Heart left ventricle (tissue), 16 donors: ENCODE measurements around the gene GPR87. TPM values are rescaled to one million over a fixed set of nuclear protein-coding genes. Genes with fewer than 3 reads are reported as not detected.

Experiments
- ATAC-seq, 4 donors: fragments of 200-7000 bp; cut with Tn5 transposase; one replicate each; pipeline ENCODE4 v1.9.1; 2020 to 2022; ENCODE audit warnings: moderate library complexity in 4 of 4, mild to moderate bottlenecking in 3 of 4, moderate number of reproducible peaks in 1 of 4
- DNase-seq, 5 donors: peaks; one replicate each; pipeline ENCODE4 v3.0.0-alpha.2; 2020
- H3K27ac ChIP-seq, 12 donors: fragments of 200-600 bp; sonication (generic) in 4 of 12; one replicate each; pipeline versions ENCODE4 v1.5.0 to v1.8.0; 2016 to 2022; ENCODE audit warnings: mild to moderate bottlenecking in 2 of 12
- H3K27me3 ChIP-seq, 9 donors: fragments of 200-600 bp; sonication (generic) in 2 of 9; one replicate each; pipeline versions ENCODE4 v1.5.1 to v1.8.0; 2016 to 2022; ENCODE audit warnings: mild to moderate bottlenecking in 3 of 9
- H3K36me3 ChIP-seq, 9 donors: fragments of 200-600 bp; sonication (generic) in 2 of 9; one replicate each; pipeline versions ENCODE4 v1.5.0 to v1.8.0; 2018 to 2022; ENCODE audit warnings: mild to moderate bottlenecking in 2 of 9
- H3K4me1 ChIP-seq, 12 donors: fragments of 200-600 bp; sonication (generic) in 4 of 12; one replicate each; pipeline versions ENCODE4 v1.5.0 to v1.8.0; 2016 to 2022; ENCODE audit warnings: mild to moderate bottlenecking in 3 of 12
- H3K4me3 ChIP-seq, 12 donors: fragments of 200-600 bp; sonication (generic) in 4 of 12; one replicate each; pipeline versions ENCODE4 v1.5.0 to v1.8.0; 2017 to 2022; ENCODE audit warnings: mild to moderate bottlenecking in 9 of 12, moderate library complexity in 4 of 12
- H3K9me3 ChIP-seq, 12 donors: fragments of 200-600 bp; sonication (generic) in 4 of 12; one replicate each; pipeline versions ENCODE4 v1.5.0 to v1.8.0; 2016 to 2022; ENCODE audit warnings: mild to moderate bottlenecking in 1 of 12
- POLR2A ChIP-seq, 2 donors: fragments of 450-650 bp; IDR thresholded peaks; one replicate each; pipeline ENCODE4 v1.6.1; 2017; ENCODE audit warnings: antibody characterized with exemption in 2 of 2, mild to moderate bottlenecking in 2 of 2, moderate library complexity in 2 of 2
- WGBS, 4 donors: extraction: QIAGEN DNeasy Blood & Tissue Kit in 2 of 4; methylation state at CpG; one replicate each; pipeline versions ENCODE4 v1.1.5 to v1.1.7; 2013 to 2018; 5-methylcytosine and 5-hydroxymethylcytosine counted together
- intact Hi-C, 10 donors: fragments of 100-400 bp; cut with DNase I; formaldehyde crosslinking; loops; one replicate each; pipeline versions ENCODE4 v1.11.1 to v1.14.2; 2022
- polyA plus RNA-seq, 2 donors: library from polyadenylated mRNA; stranded (reverse); fragments of 200-250 nt; gene quantifications; one replicate each; pipeline ENCODE4 v1.2.3, GENCODE V29; 2013
- total RNA-seq, 9 donors: library from RNA; depleted of rRNA in 2 of 9; stranded (reverse); fragments of >200 nt in 2 of 9; fragmentation: NEBNext Ultra II Directional in 3 of 9; extraction: Animal tissue kit (Norgen Biotek cat#: 25700) in 3 of 9; gene quantifications; one replicate each; pipeline versions ENCODE4 v1.1.0 to v1.2.4, GENCODE V29; 2016 to 2023
- TF ChIP-seq, protein P1 (sequence below), 12 donors: fragments of 200-600 bp; sonication (generic) in 4 of 12; IDR thresholded peaks; one replicate each; pipeline versions ENCODE4 v1.5.0 to v1.8.0; 2018 to 2022; ENCODE audit warnings: antibody characterized with exemption in 12 of 12, mild to moderate bottlenecking in 5 of 12
- donor health status: ischemic (EF 13 %, LVEDD 7.1; RV severe dilation, severe dysfunction).
- donor health status: healthy with polysubstance abuse.
- donor health status: DM: no; HTN: yes; CAD: no.
- donor health status: DM: no; HTN: no; CAD: no.
- donor health status: ischemic (EF 25% LVEDD 6.9; RV normal size, moderate dysfunction).
- donor health status: ischemic (EF 25% LVEDD 5.7; RV mildly dilated, moderate dysfunction).
- donor health status: healthy.
- donor health status: DM: yes; HTN: yes; CAD: no.
- donor health status: ischemic (EF 35%, LVEDD 5.7; RV mildly dilated, moderate dysfunction).
- donor health status: nonischemic (EF 11% LVEDD 7.7; RV severe dilation, severe dysfunction).
- donor health status: DM: yes; HTN: yes; CAD: no.
- donor health status: PGD.
- donor health status: ischemic (EF 29% LVEDD 5.4; RV normal size, mild dysfunction).
- donor health status: nonischemic (EF 23%, LVEDD 6.1; RV moderate dilation, normal function).

GPR87 gene
- total and polyA plus RNA-seq, 11 donors: not detected

DNA sequence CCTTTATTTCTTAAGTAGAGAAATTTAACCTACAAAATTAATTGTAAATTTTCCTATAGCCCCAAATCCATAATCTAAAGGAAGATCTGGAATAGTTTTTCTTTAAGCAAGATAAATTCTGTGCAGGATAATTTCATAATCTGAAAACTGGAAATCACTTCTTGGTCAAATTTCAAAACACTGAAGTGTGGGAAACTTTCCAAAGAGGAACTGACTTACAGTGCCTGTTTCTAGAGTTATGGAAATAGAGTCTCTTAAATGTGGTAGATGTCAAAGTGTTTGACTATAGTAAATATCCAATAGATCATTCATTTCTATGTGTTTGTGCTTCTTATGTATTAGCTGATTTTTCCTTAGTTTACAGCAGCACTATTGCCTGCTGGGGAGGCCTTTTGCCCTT is 14.3 kb upstream of the GPR87 start:
- Histone ChIP-seq H3K36me3 (no peaks in the 10 kb centered on the region), H3K27me3 (no peaks in the 10 kb centered on the region), H3K4me3 (no peak overlapping the region), H3K27ac (peak overlapping the region in 1 of 12 donors; percentile 72), H3K9me3 (no peaks in the 10 kb centered on the region), H3K4me1 (peaks cover 0 to 42% (median 0%) of the 10 kb centered on the region in 12 donors)
- DNase-seq (no peak), ATAC-seq (no peak)
- TF ChIP-seq, protein P1, sequence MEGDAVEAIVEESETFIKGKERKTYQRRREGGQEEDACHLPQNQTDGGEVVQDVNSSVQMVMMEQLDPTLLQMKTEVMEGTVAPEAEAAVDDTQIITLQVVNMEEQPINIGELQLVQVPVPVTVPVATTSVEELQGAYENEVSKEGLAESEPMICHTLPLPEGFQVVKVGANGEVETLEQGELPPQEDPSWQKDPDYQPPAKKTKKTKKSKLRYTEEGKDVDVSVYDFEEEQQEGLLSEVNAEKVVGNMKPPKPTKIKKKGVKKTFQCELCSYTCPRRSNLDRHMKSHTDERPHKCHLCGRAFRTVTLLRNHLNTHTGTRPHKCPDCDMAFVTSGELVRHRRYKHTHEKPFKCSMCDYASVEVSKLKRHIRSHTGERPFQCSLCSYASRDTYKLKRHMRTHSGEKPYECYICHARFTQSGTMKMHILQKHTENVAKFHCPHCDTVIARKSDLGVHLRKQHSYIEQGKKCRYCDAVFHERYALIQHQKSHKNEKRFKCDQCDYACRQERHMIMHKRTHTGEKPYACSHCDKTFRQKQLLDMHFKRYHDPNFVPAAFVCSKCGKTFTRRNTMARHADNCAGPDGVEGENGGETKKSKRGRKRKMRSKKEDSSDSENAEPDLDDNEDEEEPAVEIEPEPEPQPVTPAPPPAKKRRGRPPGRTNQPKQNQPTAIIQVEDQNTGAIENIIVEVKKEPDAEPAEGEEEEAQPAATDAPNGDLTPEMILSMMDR (IDR thresholded peaks at IDR 0.05): no peak
- TF ChIP-seq POLR2A (IDR thresholded peaks at IDR 0.05): no peak
- intact Hi-C loops: no loop called here

DNA sequence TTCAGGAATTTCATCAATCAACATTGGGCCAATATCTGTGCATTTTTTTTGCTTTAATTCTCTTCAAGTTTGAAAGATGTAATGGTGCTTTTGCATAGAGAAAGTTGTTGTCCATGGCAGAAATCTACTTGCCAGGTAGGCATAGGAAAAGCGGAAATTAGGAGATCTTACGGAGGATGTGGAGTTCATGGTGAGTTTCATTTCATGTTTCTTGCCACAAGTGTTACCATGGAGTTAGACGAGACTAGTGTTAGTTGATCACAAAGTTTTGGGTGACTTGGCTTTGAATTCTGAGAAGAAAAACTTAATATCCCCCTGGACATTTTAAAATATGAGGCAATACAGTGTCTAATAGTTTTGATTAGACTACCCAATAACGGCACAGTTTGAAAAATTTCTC is 13.8 kb upstream of the GPR87 start:
- no peak for ATAC-seq
- H3K9me3 ChIP-seq: no peaks in the 10 kb centered on the region
- peak overlapping the region in 1 of 12 donors; percentile 72 for H3K27ac ChIP-seq
- peak overlapping the region in 1 of 12 donors; percentile 1 for H3K4me3 ChIP-seq
- H3K27me3 ChIP-seq: no peaks in the 10 kb centered on the region
- peaks cover 0 to 42% (median 0%) of the 10 kb centered on the region in 12 donors for H3K4me1 ChIP-seq
- WGBS, 4 donors: 71 to 92% (median 79%) methylated on average over 4 of the region's 4 CpGs
- DNase-seq: no peak
- TF ChIP-seq POLR2A (IDR thresholded peaks at IDR 0.05): no peak
- TF ChIP-seq, protein P1 (IDR thresholded peaks at IDR 0.05): no peak
- H3K36me3 ChIP-seq: no peaks in the 10 kb centered on the region
- intact Hi-C loops: no loop called here

DNA sequence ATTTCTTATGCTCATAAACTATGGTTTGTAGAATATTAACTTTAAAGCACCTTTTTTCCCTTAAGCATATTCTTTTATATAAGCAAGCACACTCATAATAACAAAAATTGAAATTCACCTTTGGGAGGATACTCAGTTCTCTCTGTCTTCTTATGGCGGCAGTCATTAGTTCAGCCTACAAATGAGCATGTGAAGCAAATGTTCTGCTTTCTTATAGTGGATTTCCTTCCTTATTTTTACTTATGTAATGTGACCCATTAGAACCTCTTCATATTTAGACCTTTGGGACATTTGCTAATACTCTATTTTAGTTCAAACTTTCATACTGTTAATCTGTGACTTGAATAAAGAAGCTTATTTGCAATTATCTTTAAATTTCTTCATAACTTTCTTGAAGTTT is 12.7 kb upstream of the GPR87 start, which contains the start of gene P2RY13:
Gene P2RY13, minus strand, starts transcription at position 187 of the 400 bp plus-strand sequence. Its CDS starts 21 bp downstream, at position 166.
- H3K27ac ChIP-seq: peak within 1 kb of the TSS in 4 of 12 donors; percentile 20 to 72 (median 24)
- DNase-seq (no peak), ATAC-seq (no peak)
- intact Hi-C loops: loop anchor here in 3 of 10 donors (5.0 kb wide), 2 partner anchors 102 to 162 kb away; no protein-coding TSS in a partner anchor
- WGBS, 4 donors: 80 to 91% (median 86%) methylated on average over 1 of the region's 1 CpG
- peaks cover 0 to 42% (median 0%) of the 10 kb centered on the region in 12 donors for H3K4me1 ChIP-seq
- H3K27me3 ChIP-seq: no peaks in the 10 kb centered on the region
- peak within 1 kb of the TSS in 9 of 12 donors; percentile 0 to 56 (median 17) for H3K4me3 ChIP-seq
- H3K36me3 ChIP-seq: no peaks in the 10 kb centered on the region
- no peaks in the 10 kb centered on the region for H3K9me3 ChIP-seq
- TF ChIP-seq, protein P1 (IDR thresholded peaks at IDR 0.05): no peak
- no peak for TF ChIP-seq POLR2A (IDR thresholded peaks at IDR 0.05)

DNA sequence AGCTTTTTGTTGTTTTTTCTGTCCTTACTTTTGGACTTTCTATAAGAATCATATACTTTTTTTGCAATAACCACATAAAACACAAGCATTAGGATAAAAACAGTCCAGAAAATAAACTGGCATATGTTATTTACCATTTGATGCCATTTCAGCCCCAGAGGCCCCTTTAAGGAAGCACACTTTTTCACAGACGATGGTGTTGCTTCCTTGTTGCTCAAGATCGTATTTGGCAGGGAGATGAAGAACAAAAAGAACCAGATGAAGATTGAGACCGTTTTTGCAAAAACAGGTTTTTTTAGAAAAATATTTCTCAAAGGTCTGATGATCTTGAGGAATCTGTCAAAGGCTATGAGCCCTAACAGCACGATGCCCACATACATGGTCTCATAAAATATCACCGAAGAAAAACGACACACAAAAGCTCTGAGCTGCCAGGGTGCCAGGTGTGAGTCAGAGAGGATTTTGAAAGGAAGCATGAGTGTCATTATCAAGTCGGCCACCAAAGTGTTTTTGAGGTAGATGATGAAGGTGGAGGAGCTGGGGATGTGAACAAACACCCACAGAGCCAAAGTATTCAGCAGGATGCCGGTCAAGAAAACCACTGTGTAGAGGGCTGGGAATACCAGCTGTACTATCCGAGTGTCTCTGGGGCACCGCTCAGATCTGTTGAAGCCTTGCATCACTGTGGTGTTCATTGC is 11.8 kb upstream of the GPR87 start:
- intact Hi-C loops: loop anchor here in 3 of 10 donors (5.0 kb wide), 2 partner anchors 101 to 161 kb away; no protein-coding TSS in a partner anchor
- Histone ChIP-seq H3K9me3 (no peaks in the 10 kb centered on the region), H3K4me3 (peak overlapping the region in 9 of 12 donors; percentile 0 to 56 (median 17)), H3K4me1 (peaks cover 0 to 42% (median 0%) of the 10 kb centered on the region in 12 donors), H3K27me3 (no peaks in the 10 kb centered on the region), H3K27ac (peak overlapping the region in 4 of 12 donors; percentile 20 to 72 (median 24)), H3K36me3 (no peaks in the 10 kb centered on the region)
- 64 to 65% (median 64%) methylated on average over 10 of the region's 10 CpGs for WGBS, 4 donors
- ATAC-seq (peak in 3 of 4 donors; percentile 26 to 54 (median 46)), DNase-seq (no peak)
- TF ChIP-seq, protein P1 (IDR thresholded peaks at IDR 0.05): no peak
- TF ChIP-seq POLR2A (IDR thresholded peaks at IDR 0.05): no peak
